ENCODE measurements around the gene KHDC4. TPM values are rescaled to one million over a fixed set of nuclear protein-coding genes. Genes with fewer than 3 reads are reported as not detected.

KHDC4 gene
- total RNA-seq, 4 donors from 2014 or later = 12.4 to 48.1 (median 33.9) TPM

DNA sequence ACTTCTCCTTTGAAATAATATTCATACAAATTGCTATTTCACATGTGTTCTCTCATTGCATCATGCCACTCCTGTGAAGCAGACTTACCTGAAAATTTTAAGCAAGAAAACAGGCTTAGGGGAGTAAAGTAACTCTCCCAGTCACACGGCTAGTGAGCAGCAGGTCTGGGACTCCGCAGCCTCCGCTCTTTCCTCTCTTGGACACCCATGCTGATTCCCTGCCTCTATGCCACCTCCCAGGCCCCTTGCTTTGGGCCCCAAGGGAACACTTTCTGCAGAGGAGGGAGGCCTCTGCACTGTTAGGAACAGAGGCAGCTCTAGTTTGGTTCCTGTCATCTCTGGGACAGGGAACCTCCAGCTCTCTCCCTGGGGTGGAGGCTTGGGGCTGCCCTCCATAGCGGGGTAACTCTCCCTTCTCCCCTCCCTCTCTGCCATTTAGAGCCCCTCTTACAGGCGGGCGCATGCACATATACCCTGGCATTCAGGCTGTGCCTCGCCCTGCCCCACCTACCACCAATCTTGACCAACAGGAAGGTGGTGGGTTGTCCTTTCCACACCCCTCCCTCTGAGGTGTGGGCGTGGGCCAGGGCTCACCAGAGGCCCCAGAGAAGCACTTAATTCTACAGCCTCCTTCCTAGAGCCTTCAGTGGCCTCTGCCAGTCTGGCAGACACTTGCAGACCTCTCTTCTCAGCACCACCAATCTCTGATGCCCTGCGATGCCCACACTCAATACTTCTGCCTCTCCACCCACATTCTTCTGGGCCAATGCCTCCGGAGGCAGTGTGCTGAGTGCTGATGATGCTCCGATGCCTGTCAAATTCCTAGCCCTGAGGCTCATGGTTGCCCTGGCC lies 7.0 kb upstream of the KHDC4 start, which contains the start of gene RXFP4:
TSS of gene RXFP4 (plus strand) at position 646 of the 852 bp plus-strand sequence. CDS start at position 718, 72 bp downstream.
- peaks cover 28 to 78% (median 53%) of the 10 kb centered on the region in 3 donors for H3K4me1 ChIP-seq
- 57 to 59% methylated on average over 10 of the region's 11 CpGs for WGBS, 2 donors
- intact Hi-C loops (cut with DNase I) = no loop called here
- no peaks in the 10 kb centered on the region for H3K9me3 ChIP-seq
- TF ChIP-seq POLR2A (IDR thresholded peaks at IDR 0.05) = no peak
- TF ChIP-seq, protein P1, sequence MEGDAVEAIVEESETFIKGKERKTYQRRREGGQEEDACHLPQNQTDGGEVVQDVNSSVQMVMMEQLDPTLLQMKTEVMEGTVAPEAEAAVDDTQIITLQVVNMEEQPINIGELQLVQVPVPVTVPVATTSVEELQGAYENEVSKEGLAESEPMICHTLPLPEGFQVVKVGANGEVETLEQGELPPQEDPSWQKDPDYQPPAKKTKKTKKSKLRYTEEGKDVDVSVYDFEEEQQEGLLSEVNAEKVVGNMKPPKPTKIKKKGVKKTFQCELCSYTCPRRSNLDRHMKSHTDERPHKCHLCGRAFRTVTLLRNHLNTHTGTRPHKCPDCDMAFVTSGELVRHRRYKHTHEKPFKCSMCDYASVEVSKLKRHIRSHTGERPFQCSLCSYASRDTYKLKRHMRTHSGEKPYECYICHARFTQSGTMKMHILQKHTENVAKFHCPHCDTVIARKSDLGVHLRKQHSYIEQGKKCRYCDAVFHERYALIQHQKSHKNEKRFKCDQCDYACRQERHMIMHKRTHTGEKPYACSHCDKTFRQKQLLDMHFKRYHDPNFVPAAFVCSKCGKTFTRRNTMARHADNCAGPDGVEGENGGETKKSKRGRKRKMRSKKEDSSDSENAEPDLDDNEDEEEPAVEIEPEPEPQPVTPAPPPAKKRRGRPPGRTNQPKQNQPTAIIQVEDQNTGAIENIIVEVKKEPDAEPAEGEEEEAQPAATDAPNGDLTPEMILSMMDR (IDR thresholded peaks at IDR 0.05) = no peak
- H3K27me3 ChIP-seq = no peaks in the 10 kb centered on the region
- peaks cover 0 to 5% (median 0%) of the 10 kb centered on the region in 3 donors for H3K36me3 ChIP-seq
- H3K4me3 ChIP-seq = no peak within 1 kb of the TSS
- DNase-seq = no peak
- peak within 1 kb of the TSS; percentile 57 to 83 (median 78) for H3K27ac ChIP-seq

DNA sequence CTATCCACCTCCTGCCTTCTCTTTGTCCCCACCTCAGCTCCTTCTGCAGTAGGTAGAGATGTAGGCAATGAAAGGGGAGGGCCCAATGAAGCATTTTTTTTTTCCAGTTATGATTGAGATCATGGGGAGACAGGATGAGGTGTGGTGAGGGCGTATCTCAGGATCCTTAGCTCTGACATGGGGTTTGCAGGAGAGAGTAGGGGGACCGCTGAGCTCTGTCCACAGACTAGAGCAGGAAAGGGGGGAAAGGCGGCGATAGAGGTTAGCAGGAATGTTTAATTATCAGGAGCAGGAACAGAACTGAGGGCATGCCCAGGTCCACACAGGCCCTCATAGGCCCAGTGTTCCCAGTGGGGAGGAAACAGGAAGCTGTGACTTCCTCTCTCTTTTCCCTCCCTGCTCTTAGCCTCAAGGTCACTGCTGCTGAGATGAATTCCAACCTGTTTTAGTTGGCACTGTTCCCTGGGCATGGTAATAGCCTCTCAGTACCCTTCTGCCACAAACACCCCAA lies 6.3 kb upstream of the KHDC4 start:
- 68 to 70% methylated on average over 4 of the region's 4 CpGs for WGBS, 2 donors
- no peak for DNase-seq
- Histone ChIP-seq H3K4me3 (no peak overlapping the region), H3K27ac (peak overlapping the region; percentile 57 to 83 (median 78)), H3K36me3 (no peaks in the 10 kb centered on the region), H3K4me1 (peaks cover 28 to 72% (median 49%) of the 10 kb centered on the region in 3 donors), H3K27me3 (no peaks in the 10 kb centered on the region), H3K9me3 (no peaks in the 10 kb centered on the region)
- TF ChIP-seq POLR2A (IDR thresholded peaks at IDR 0.05) = no peak
- TF ChIP-seq, protein P1 (IDR thresholded peaks at IDR 0.05) = no peak
- intact Hi-C loops (cut with DNase I) = no loop called here

DNA sequence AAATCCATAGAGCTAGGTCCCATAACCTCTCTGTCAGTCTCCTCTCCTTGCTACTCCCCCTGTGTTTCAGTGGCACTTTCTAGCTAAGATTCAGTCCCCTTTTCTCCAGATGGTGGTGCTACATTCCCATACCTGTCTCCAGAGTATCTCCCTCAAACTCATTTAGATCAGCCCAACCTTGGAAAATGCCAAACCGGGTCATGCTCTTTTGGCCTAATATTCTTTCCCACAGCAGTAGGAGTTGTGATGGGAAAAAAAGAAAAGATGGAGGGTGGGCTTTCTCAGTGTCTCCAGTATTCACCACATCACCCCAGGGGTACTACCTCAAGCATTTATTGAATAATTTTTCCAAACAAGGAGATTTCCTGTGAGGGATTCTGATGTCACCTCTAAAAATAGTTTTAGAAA lies 4.0 kb upstream of the KHDC4 start:
- peaks cover 31 to 69% (median 52%) of the 10 kb centered on the region in 3 donors for H3K4me1 ChIP-seq
- intact Hi-C loops (cut with DNase I) = loop anchor here (5.0 to 10.0 kb wide), 2 partner anchors 49 to 117 kb away; partner anchors contain the start of genes LAMTOR2 and UBQLN4

DNA sequence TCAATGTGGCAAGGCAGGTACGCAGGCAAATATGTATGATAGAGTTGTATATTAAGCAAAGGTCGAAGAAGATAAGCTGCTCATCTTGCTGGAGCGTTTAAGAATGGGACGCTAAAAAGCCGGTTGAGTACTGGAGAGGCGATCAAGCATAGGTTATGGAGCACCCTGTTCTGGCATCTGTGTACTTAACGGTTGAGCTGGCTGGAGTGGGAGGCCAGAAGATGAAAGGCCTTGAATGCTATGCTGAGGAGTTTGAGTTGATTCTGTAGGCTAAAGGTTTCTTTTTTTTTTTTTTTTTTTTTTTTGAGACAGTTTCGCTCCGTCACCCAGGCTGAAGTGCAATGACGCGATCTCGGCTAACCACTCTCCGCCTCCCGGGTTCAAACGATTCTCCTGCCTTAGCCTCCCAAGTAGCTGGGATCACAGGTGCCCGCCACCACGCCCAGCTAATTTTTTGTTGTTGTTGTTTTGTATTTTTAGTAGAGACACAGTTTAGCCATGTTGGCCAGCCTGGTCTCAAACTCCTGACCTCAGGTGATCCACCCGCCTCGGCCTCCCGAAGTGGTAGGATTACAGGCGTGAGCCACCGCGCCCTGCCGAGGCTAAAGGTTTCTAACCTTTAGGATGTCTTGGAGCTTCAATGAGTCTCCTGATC lies 850 bp upstream of the KHDC4 start:
- peaks cover 22 to 69% (median 52%) of the 10 kb centered on the region in 3 donors for H3K4me1 ChIP-seq
- H3K27me3 ChIP-seq = no peaks in the 10 kb centered on the region
- no peak for DNase-seq
- peaks cover 0 to 34% (median 14%) of the 10 kb centered on the region in 3 donors for H3K36me3 ChIP-seq
- H3K27ac ChIP-seq = peak overlapping the region; percentile 93 to 98 (median 94)
- intact Hi-C loops (cut with DNase I) = loop anchor here (5.0 to 10.0 kb wide), 2 partner anchors 52 to 120 kb away; partner anchors contain the start of genes LAMTOR2 and UBQLN4
- no peak for TF ChIP-seq POLR2A (IDR thresholded peaks at IDR 0.05)
- TF ChIP-seq, protein P1 (IDR thresholded peaks at IDR 0.05) = no peak
- H3K4me3 ChIP-seq = peak overlapping the region; percentile 48 to 98 (median 82)
- H3K9me3 ChIP-seq = no peaks in the 10 kb centered on the region
- 78% methylated on average over 15 to 22 of the region's 24 CpGs for WGBS, 2 donors

More for the DNA sequence above, 4.0 kb upstream of the KHDC4 start:
- Histone ChIP-seq H3K36me3 (peaks cover 0 to 2% (median 0%) of the 10 kb centered on the region in 3 donors), H3K9me3 (no peaks in the 10 kb centered on the region), H3K4me3 (no peak overlapping the region), H3K27me3 (no peaks in the 10 kb centered on the region), H3K27ac (peak overlapping the region in 3 of 4 donors; percentile 31 to 82 (median 62))
- 0% methylated on average over 1 of the region's 1 CpG for WGBS, 2 donors
- no peak for DNase-seq
- TF ChIP-seq POLR2A (IDR thresholded peaks at IDR 0.05) = no peak
- TF ChIP-seq, protein P1 (IDR thresholded peaks at IDR 0.05) = peak; percentile 20 to 72 (median 64)
